HG02588 (cell line): ENCODE data around the gene OR4K14.
"Not testable (repeated sequence)": the region's sequence is repeated elsewhere in the genome, so short reads cannot be mapped to it uniquely, and the experiment has no call there.

ENCODE experiments used
- ATAC-seq: cut with Tn5 transposase; IDR thresholded peaks from one replicate; pipeline ENCODE4 v1.9.1; 2021; ENCODE audit warnings: mild to moderate bottlenecking, moderate library complexity; ENCODE audit not compliant: unreplicated experiment

OR4K14 gene, protein sequence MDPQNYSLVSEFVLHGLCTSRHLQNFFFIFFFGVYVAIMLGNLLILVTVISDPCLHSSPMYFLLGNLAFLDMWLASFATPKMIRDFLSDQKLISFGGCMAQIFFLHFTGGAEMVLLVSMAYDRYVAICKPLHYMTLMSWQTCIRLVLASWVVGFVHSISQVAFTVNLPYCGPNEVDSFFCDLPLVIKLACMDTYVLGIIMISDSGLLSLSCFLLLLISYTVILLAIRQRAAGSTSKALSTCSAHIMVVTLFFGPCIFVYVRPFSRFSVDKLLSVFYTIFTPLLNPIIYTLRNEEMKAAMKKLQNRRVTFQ

DNA sequence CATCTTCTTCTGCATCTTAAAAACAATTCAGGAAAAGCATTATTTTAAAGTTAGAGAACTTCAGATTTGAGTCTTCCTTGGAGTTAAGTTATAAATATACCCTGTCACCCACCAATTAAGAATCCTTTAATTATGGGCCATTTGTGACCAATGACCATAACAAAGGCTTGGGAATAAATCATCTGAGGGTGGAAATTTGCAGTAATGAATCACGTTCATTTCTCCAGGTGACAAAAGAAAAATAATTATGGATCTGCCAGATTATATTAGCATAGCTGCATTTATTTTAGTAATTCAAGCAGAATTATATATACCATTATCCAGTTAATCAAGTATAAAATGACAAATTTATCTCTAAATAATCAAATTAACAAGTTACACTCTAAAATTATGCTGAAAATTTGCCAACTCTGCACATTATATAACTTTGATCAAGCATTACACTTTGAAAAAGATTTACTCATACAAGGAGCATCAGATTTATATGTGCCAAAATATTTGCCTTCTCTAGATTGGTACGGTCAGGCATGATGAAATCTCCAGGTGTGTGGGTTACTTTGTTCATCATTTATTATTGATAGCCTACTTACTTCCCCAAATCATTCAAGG, at the start of gene OR4K14:
Gene OR4K14 (minus strand): TSS at position 51 of the 609 bp plus-strand sequence. CDS start 4,114 bp downstream, outside the sequence.
- no peak for ATAC-seq

DNA sequence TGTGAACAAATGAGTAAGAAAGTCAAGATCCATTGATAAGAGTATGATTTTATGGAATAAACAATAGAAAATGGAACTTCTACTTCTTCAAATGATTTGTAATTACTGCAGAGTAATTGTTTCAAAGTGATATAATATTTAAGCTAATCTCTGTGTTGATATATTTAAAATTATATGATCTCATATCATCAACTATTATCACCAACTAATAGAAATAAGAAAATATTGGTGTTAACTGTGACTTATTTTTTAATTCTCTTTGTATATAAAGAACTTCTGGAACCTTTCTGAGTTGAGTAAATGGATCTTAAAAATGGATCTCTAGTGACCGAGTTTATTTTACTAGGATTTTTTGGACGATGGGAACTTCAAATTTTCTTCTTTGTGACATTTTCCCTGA, 40.6 kb upstream of the OR4K14 start, which contains the start of gene OR4L1:
Gene OR4L1 (plus strand): TSS at position 301 of the 400 bp plus-strand sequence. CDS start 0 bp downstream, at position 301.
- ATAC-seq = no peak

DNA sequence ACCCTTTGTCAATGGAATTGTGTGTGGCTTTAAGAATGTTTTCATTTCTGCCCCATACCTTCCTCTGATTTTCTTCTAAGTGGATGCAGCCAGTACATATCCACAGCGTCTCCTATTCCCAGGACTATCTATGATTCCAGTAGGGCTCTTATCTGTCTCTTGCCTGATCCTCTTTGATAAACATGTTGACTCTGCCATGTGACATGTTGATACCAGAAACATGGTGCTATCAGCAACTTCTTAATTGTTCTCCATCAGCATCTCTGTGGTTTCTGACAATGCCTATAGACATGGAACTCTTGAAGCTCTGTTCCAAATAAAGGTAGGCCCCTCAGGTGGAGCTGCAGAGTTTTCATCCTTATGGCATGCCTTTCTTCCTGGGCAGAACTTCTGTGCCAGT, 29.1 kb upstream of the OR4K14 start:
- no peak for ATAC-seq

DNA sequence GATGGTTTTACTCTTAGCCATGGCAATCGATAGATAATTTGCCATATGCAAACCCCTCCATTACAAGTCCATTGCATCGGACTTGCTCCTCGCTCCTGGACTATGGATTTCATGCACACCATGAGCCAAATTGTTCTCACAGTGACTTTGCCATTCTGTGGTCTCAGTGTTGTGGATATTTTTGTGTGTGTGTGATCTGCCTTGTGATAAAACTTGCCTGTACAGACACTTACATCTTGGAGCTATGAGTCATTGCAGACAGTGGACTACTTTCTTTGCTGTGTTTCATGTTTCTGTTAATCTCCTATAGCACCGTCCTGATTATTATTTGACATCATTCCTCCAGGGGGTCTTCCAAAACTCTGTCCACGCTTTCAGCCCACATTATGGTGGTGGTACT, 25.1 kb upstream of the OR4K14 start:
- no peak for ATAC-seq

DNA sequence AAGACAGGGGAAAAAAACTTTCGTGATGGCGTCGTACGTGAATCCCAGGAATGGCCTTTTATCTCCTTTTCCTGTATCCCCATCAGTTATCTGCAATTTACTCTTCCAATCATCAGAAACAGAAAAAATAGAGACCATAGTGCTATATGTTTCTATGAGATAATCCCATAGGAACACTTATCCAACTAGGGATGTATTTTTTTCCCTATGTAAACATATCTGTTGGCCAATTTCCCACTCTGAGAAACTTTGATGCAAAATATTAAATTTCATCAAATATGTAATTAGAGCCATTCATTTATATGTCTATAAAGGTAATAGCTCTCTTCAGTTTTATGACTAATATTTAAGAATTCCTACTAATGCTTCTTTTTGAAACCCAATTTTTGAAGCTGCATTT, 16.8 kb upstream of the OR4K14 start, which contains the start of gene OR4K13:
Gene OR4K13 (minus strand): TSS at position 101 of the 400 bp plus-strand sequence. CDS start 1,280 bp downstream, outside the sequence.
- ATAC-seq = no peak

DNA sequence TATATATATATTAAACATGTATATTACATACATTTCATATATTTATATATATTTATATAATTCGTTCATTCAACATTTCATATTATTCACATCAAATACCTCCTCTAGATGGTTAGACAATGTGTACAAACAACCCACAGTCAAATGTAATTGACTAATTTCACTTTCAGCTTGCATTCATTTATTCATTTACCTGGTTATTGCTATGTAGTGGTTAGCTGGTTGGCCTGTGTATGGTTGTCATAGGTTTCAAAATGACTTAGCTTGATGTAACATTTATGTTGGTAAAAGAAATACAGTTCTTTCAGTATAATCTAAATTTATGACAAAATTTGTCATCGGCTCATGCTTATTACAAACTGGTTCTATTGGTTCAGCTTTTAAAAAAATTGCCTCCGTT, 16.3 kb upstream of the OR4K14 start:
- ATAC-seq = no peak

DNA sequence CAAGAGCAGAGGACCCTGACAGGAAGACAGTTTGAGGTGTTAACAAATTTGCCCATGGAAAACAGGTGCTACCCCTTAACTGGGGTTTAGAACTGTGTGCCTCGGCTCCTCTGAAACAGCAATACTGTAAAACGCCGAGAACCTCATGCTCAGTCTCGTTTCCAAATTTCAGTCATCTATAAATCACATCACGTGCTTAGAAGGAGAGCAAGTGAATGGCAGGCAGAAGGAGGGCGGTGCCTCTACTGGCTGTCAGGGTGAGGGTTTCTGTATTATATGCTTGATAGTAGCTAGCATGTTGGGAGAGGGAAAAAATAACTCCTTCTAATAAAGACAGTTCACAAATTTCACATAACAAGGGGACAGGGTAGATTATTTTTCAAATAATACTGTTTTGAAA, 12.0 kb upstream of the OR4K14 start:
- no peak for ATAC-seq

DNA sequence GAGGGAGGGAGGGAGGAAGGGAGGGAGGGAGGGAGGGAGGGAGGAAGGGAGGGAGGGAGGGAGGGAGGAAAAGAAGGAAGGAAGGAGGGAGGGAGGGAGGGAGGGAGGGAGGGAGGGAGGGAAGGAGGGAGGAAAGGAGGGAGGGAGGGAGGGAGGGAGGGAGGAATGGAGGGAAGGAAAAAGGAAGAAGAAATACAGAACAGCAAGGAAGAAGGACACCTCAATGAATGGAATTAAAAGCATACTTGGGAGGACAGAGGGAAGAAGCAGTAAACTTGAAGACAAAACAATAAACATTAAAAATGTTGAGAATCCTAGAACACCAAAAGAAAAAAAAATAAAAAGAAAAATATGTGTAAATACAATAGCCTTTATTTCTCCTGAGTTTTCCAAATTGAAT, 11.0 kb downstream of the OR4K14 start:
- no peak for ATAC-seq

DNA sequence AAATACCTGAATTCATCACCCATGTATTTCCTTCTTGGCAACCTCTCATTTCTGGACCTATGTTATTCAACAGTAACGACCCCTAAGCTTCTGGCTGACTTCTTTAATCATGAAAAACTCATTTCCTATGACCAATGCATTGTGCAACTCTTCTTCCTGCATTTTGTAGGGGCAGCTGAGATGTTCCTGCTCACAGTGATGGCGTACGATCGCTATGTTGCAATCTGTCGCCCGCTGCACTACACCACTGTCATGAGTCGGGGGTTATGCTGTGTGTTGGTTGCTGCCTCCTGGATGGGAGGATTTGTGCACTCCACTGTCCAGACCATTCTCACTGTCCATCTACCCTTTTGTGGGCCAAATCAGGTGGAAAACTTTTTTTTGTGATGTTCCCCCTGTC, 16.8 kb downstream of the OR4K14 start:
- no peak for ATAC-seq

DNA sequence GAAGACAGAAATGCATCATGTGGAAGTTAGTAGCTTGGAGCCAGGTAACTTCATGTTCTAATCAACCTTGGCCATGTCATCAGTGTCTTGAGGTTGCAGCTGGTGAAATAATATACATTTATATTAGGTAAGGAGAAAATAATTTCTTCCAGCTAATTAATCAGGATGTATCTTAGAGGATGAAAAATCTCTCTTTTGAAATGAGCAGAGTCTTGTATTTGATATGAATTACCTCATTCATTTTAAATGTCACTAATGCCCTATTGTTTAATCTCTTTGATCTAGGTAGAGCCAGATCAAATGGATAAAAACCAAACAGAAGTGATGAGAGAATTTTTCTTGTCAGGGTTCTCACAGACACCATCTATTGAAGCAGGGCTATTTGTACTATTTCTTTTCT, 17.2 kb downstream of the OR4K14 start, which contains the start of gene OR4Q2:
Gene OR4Q2 (plus strand): TSS at position 301 of the 400 bp plus-strand sequence.
- ATAC-seq = no peak

DNA sequence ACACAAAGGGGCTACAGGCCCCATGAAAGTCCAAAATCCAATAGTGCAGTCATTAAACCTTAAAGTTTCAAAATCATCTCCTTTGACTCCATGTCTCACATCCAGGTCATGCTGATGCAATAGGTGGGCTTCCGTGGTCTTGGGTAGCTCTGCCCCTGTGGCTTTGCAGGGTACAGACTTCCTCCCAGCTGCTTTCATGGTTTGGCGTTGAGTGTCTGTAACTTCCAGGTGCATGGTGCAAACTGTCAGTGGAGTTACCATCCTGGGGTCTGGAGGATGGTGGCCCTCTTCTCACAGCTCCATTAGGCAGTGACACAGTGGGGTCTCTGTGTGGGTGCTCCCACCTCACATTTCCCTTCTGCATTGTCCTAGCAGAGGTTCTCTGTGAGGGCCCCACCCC, 25.7 kb downstream of the OR4K14 start:
- ATAC-seq = no peak

DNA sequence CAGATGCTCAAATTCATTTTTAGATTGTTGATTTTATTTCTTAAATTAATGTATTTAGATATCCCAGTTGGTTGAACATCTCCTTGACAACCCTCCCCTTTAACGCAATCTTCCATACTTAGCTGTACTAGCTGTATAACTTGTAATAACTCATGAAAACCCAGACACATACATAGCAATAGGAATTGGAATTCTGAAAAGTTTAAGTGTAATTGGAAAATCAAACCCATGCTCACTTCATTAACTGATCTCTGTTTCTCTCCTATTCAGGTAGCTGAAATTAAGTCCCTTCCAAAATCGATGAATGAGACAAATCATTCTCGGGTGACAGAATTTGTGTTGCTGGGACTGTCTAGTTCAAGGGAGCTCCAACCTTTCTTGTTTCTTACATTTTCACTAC, 43.8 kb downstream of the OR4K14 start, which contains the start of gene OR4K15:
Gene OR4K15 (plus strand): TSS at position 301 of the 400 bp plus-strand sequence. CDS start 0 bp downstream, at position 301.
- no peak for ATAC-seq

DNA sequence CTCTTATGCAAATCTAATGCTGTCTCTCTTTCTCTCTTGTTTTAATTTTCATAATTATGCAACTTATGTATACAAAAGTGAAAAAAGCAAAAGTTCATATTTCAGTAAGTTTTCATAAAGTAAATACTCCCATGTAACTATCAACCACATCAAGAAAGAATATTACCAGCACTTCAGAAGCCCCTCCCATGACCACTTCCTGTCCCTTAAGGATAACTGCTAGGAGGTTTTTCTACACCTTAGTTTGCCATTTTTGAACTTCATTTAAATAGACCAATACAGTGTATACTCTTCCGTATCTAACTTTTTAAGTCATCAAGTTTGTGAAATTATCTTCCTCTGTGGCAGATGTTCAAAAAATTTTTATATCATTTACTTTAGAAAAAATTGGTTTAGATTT, 44.3 kb downstream of the OR4K14 start:
- no peak for ATAC-seq

DNA sequence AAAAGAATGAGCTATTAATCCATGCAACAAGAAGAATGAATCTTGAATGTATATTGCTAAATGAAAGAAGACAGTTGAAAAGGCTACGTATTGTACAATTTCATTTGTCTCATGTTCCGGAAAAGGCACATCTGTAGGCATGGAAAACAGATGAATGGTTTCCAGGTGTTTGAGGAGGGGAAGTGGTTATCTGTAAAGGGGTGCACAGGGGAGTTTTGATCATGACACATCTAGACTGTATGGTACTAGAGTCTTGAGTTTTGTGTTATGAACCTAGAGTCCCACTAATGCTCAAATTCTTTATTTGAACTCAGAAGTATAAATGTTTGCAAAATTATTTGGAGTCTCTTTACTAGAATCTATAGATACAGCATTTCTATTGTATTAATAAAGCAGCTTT, 49.4 kb downstream of the OR4K14 start:
- ATAC-seq = not testable (repeated sequence)
